WTC11 (cell line): ENCODE results near the gene NUDT3.

Source experiments
- ATF1 ChIP-seq: sonication (generic); formaldehyde crosslinking; IDR thresholded peaks from 2 replicates; pipeline ENCODE4 v1.8.1; 2023; ENCODE audit warnings: mild to moderate bottlenecking, moderate library complexity, missing genetic modification reagents
- ATF6 ChIP-seq: sonication (generic); formaldehyde crosslinking; IDR thresholded peaks from 2 replicates; pipeline ENCODE4 v1.8.1; 2023; ENCODE audit warnings: mild to moderate bottlenecking, missing genetic modification reagents
- CTCF ChIP-seq: fragments of 200-600 bp; IDR thresholded peaks from 2 replicates; pipeline ENCODE4 v1.8.0; 2022; ENCODE audit warnings: antibody characterized with exemption
- NR2C2 ChIP-seq: sonication (generic); formaldehyde crosslinking; IDR thresholded peaks from 2 replicates; pipeline ENCODE4 v1.8.0; 2022; ENCODE audit warnings: mild to moderate bottlenecking, missing genetic modification reagents
- ZNF423 ChIP-seq: fragments of 250-450 bp; sonication (Bioruptor Pico); IDR thresholded peaks from 2 replicates; pipeline ENCODE4 v2.1.2; 2022; ENCODE audit warnings: mild to moderate bottlenecking, moderate library complexity

- TF ChIP-seq ZNF423 (CRISPR knock-in tag) = no peak
- TF ChIP-seq CTCF = no peak
- no peak for TF ChIP-seq ATF6
- no peak for TF ChIP-seq ATF1 (CRISPR knock-in tag)
- TF ChIP-seq NR2C2 (CRISPR knock-in tag) = no peak
Observed at GRCh38 chr6:34284563-34285447, 107.7 kb downstream of the NUDT3 start.
